NAMALWA (cell line): ENCODE data around the gene ZNF384.
"Not testable (repeated sequence)": the region's sequence is repeated elsewhere in the genome, so short reads cannot be mapped to it uniquely, and the experiment has no call there.

ENCODE experiments used
- DNase-seq: peaks from one replicate; pipeline ENCODE4 v3.0.0-alpha.2; 2015; ENCODE audit warnings: low spot score

The ZNF384 gene

GRCh38 chr12:6688999-6689882 is at the start of gene ZNF384:
ZNF384 (minus strand) TSS chr12:6689375; CDS start chr12:6679520, 9,855 bp downstream.
- DNase-seq = peak; percentile 99

- no peak for DNase-seq
Observed at GRCh38 chr12:6736754-6737153, 47.6 kb upstream of the ZNF384 start.

DNA sequence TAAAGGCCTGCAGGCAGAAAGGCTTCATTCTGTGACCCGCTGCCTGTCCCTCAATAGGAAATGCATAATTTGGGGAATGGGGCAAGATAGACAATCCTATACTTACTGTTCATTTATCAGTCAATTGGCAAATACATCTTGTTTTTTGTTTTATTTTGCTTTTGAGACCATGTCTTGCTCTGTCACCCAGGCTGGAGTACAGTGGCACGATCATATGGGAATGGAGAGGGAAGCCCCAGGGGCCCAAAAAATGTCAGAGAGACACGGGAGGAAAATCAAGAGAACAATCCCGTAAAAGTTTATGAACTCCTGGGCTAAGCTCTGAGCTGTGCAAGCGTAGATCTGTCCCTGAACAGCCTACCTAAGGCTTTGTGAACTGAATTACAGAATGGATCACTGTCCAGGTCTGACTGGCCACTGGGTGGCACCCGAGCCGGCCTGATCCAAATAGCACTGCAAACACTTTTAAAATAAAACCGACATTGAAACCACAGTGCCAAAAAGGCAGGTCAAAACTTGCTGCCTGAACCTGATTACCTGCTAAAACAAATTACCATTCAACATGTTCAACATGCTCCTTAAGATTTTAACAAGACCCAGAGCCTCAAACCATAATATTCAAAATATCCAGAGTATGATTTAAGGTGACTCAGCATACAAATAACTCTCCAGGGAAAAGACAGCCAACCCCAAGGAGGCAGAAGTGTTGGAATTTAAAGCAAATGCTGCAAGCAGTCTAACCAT is 46.4 kb upstream of the ZNF384 start:
- DNase-seq = peak; percentile 64

GRCh38 chr12:6734506-6735387 is 45.6 kb upstream of the ZNF384 start:
- no peak for DNase-seq

DNA sequence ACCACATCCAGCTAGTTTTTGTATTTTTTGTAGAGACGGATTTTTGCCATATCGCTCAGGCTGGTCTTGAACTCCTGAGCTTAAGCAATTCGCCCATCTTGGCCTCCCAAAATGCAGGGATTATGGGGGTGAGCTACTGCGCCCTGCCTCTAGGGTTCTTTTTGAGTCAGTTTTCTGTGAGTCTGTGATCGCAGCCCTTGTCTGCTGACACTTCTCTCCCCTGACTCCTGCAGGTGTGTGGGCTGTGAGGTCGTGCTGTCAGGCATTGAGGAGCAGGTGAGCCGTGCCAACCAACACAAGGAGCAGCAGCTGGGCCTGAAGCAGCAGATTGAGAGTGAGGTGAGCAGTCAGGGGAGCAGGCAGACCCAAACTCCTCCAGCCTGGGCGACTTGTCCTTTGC is 41.0 kb upstream of the ZNF384 start:
- DNase-seq = peak; percentile 39

GRCh38 chr12:6729186-6729585 is 40.0 kb upstream of the ZNF384 start:
- no peak for DNase-seq

GRCh38 chr12:6725350-6725749 is 36.2 kb upstream of the ZNF384 start:
- DNase-seq = no peak

GRCh38 chr12:6724409-6724797 is 35.2 kb upstream of the ZNF384 start:
- peak; percentile 74 for DNase-seq

GRCh38 chr12:6723607-6724408 is 34.6 kb upstream of the ZNF384 start, which contains the start of gene COPS7A:
COPS7A (plus strand) TSS chr12:6724046; CDS start chr12:6724657, 611 bp downstream.
- DNase-seq = peak; percentile 100

DNA sequence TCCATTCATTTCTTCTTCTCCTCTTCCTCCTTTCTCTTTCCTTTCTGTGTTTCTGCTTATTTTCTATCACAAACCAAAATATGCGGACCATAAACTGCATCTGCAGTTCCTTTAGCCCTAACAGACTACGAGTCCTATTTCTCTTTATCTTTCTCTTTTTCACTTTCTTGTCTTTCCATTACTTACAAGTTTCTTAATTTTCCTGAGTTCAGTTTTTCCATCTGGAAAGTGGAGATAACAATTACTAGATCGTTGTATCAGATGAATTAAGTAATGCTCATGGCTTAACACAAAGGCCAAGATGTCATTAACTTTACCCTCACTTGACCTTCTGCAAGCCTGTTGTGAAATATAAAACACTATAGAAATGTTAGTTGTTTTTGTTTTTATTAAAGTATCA is 33.7 kb upstream of the ZNF384 start:
- DNase-seq = no peak

GRCh38 chr12:6716874-6717437 is 27.8 kb upstream of the ZNF384 start:
- DNase-seq = no peak

GRCh38 chr12:6716031-6716873 is 27.1 kb upstream of the ZNF384 start:
- DNase-seq = not testable (repeated sequence)

DNA sequence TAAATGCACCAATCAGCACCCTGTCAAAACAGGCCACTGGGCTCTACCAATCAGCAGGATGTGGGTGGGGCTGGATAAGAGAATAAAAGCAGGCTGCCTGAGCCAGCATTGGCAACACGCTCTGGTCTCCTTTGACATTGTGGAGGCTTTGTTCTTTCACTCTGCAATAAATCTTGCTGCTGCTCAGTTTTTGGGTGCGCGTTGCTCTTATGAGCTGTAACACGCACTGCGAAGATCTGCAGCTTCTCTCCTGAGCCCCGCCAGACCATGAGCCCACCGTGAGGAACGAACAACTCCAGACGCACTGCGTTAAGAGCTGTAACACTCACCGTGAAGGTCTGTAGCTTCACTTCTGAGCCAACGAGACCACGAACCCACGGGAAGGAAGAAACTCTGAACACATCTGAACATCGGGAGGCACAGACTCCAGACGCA is 19.8 kb upstream of the ZNF384 start:
- no peak for DNase-seq

DNA sequence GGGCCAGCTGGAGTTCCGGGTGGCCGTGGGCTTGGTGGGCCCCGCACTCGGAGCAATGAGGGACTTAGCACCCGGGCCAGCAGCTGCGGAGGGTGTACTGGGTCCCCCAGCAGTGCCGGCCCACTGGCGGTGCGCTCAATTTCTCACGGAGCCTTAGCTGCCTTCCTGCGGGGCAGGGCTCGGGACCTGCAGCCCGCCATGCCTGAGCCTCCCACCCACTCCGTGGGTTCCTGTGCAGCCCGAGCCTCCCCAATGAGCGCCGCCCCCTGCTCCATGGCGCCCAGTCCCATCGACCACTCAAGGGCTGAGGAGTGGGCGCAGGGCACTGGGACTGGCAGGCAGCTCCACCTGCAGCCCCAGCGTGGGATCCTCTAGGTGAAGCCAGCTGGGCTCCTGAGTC is 19.2 kb upstream of the ZNF384 start:
- not testable (repeated sequence) for DNase-seq

DNA sequence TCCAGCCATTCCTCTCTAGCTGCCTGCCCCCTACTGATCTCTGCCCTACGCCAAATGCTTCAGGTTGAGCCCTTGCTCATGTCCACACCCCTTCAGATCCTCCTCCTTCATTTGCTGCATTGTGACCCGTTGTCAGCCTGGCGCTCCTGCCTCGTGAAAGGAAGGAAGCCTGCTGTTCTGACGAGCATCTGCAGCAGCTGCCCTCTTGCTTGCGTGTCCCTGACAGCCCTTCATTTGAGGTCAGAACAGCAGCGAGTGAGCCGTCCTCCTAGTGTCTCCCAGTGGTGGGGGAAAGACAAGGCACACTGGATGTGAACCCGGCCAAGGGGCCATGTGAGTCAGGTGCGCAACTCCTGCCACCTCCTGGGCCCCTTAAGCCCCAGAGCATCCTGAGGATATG is 14.5 kb upstream of the ZNF384 start:
- peak; percentile 64 for DNase-seq

- DNase-seq = no peak
Observed at GRCh38 chr12:6701078-6701768, 12.0 kb upstream of the ZNF384 start.

GRCh38 chr12:6700646-6701051 is 11.5 kb upstream of the ZNF384 start, which contains the start of gene PIANP:
PIANP (minus strand) TSS chr12:6700815; CDS start chr12:6698061, 2,754 bp downstream.
- DNase-seq = no peak

DNA sequence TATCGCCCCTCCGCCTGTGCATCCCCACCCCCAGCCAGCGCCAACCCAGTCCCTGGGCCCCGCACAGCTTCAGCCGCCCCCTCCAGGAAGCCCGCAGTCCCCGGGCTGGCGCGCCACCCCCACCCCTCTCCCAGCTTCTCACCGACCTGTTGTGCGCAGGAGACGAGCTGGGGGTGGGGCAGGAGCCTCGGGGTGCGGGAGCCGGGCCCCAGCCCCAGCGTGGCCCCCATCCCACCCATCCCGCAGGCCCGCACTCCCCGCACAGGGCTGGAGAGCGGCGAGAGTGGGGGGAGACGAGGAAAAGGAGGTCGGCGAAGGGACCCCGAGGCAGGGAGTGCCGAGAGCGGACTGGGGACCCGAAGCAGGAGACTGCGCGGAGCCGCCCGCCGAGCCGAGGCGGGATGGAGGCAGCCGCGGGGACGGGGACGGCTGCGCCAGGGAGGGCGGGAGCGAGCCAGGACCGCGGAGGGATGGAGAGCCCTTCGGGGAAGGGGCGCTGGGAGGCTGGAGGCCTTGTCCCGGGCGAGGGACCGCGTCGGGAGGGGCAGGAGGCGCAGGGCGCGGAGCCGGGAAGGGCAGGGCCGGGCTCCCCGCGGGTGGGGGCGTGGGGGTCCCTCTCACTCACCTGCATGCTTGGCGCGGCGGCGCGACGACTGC is 10.9 kb upstream of the ZNF384 start:
- DNase-seq = no peak
